ENCODE results near the gene CEL.
A peak's percentile ranks its signal among the peaks of the same experiment; 100 is the strongest.
"Not testable (repeated sequence)": the region's sequence is repeated elsewhere in the genome, so short reads cannot be mapped to it uniquely, and the experiment has no call there.

The CEL gene
- 0.56 reads per million for total RNA-seq

DNA sequence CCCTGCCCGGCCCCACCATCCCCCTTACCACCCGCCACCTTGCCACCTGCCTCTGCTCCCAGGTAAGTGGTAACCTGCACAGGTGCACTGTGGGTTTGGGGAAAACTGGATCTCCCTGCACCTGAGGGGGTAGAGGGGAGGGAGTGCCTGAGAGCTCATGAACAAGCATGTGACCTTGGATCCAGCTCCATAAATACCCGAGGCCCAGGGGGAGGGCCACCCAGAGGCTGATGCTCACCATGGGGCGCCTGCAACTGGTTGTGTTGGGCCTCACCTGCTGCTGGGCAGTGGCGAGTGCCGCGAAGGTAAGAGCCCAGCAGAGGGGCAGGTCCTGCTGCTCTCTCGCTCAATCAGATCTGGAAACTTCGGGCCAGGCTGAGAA is at the start of gene CEL:
CEL (plus strand) TSS at position 218 of the 382 bp plus-strand sequence; CDS start at position 240, 22 bp downstream.
- DNase-seq = not testable (repeated sequence)

DNA sequence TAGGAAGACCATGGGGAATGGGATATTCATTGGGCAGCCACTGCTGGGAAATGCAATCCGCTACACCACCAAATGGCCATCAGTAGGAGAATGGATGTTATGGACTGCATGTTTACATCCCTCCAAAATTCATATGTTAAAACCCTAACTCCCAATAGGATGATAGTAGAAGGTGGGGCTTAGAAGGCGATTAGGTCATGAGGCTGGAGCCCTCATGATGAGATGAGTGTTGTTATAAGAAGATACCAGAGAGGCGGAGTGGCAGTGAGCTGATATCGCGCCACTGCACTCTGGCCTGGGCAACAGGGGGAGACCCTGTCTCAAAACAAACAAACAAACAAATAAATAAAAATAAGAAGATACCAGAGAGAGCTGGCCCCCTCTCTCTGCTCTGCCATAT is 47.1 kb upstream of the CEL start:
- DNase-seq = no peak

DNA sequence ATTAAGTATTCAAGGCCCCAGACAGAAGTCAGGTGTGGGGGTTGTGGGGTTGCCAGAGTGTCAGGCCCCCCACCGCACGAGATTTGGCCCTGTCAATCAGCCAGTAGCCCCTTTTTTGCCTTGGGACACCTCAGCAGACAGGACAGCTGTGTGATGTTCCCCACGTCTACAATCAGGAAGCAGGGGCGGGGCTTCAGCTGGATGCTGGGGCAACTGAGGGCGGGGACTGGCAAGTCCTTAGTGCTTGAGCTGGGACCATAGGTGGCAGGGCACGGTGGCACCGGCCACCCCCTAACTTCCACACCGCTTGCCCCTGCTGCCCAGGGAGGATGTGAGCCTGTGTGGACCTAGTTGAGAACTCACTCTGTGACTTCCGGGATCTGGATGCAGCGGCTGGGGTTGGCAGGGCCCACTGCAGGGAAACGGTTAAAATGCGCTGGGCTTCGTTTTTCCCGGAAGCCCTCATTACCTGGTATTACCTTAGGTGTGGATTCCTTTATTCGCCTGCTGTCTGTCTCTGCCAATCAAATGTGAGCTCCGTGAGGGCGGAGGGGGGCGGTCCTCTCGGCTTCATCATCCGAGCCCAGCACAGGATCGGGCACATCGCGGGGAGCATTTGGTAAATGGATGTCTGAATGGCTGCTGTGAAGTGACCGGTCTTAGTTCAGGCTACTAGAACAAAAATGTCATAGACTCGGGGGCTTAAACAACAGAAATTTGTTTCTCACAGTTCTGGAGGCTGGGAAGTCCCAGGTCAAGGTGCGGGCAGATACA is 38.5 kb upstream of the CEL start:
- DNase-seq = no peak

- DNase-seq = no peak
Measured at GRCh38 chr9:133026426-133026825, 35.4 kb upstream of the CEL start.

DNA sequence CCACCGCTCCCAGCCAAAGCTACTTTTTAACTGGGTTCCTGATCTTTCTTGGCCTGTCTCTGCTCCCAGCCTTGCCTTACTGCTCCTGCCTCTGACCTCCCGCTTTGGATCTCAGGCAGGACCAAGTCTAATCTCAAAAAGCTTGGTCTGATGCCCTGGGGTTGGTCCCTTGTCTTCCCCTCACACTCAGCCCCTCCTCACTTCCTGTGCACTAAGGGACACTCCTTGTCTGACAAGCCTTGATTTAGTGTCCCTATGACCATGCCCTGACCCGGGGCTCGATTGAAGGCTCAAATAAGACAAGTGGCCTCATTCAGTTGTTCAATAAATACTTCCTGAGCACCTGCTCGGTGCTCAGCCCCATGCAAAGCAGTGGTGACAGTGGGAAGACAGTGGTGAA is 34.6 kb upstream of the CEL start:
- DNase-seq = no peak

DNA sequence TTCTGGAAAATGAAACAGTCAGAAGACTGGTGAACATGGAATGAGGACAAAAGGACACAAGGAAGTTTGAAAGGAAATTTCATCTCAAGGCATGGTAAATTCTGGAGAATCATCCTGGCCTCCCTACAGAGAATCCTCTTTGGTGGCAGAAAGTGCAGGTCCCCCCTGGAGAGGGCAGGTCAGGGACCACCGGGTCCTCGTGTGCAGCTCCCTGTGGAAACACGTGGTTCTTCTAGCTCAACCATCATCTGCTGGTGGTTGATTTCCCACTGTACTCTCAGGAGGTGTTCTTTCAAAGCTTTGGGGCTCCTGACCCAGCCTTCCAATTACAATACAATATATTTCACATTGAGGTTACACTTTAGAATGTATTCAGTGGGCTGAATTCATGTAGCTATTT is 33.6 kb upstream of the CEL start:
- no peak for DNase-seq

GRCh38 chr9:133029994-133030316 is 31.8 kb upstream of the CEL start:
- DNase-seq = no peak

DNA sequence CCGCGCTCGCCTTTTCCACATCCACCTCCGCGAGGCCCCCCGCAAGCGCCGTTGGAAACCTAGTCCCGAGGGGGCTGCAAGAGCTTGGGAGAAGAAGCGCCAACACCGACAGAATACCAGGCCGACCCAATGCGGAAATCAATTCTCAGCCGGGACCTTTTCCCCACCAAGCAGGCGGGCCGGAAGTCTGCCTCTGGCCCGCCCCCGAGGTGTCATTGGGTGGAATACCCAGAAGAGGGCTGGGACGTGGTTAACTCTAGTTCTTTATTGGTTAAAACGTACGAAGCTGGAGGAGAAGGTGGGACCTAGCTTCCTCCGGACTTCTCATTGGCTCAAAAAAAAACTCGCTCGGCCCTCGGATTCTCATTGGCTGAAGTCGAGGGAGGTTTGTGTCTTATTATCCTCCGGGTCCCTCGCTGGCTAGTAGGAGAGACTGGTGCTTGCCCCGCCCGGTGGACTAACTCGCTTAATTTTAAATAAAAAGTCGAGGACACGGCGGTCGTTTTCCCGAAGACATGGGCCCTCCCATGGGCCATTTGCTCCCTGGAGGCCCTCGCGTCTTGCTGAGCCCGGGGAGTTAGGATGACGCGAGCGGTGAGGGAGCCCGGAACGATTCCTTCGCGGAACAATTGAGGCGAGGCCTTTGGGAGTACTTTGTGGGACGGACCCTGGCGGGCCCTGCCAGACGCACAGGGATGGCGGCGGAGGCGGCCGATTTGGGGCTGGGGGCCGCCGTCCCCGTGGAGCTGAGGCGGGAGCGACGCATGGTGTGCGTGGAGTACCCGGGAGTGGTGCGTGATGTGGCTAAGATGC is 31.3 kb upstream of the CEL start, which contains the start of gene GTF3C5:
GTF3C5 (plus strand) TSS at position 681 of the 813 bp plus-strand sequence; CDS start at position 696, 15 bp downstream.
- peak; percentile 88 for DNase-seq

GRCh38 chr9:133031130-133031422 is 30.7 kb upstream of the CEL start:
- DNase-seq = no peak

- no peak for DNase-seq
Measured at GRCh38 chr9:133031496-133031911, 30.3 kb upstream of the CEL start.

- DNase-seq = no peak
Measured at GRCh38 chr9:133032171-133032570, 29.6 kb upstream of the CEL start.

GRCh38 chr9:133035669-133036068 is 26.1 kb upstream of the CEL start:
- no peak for DNase-seq

DNA sequence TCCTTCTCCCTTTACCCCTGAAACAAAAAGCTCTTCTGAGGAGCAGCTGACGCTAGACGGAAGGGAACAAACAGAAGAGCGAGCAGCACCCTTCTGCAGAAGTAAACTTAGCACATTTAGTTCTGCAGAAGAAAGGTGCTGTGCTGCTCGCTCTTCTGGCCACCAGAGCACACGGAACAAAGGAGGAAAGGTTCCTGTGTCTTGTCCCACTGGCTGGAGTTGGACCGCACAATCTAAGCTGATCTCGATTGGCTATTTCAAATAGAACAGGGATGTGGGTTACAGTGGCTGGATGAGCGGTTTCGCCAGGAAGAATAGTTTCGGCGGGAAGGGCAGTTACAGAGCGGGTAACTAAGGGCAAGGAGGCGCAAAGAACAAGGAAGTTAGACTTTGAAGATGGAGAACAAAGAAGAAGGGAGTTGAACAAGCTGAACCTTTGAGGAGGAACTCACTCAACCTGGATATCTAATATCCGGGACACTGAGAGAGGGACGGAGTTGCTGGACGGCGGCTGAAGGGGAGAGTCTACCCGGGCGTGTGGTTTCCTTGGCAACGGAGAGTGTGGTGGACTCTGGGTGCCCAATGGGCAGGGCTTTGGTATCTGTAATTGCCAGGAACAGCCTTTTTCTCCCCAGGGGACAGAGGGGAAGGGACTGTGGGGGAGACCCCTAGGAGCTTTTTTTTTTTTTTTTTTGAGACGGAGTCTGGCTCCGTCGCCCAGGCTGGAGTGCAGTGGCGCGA is 23.8 kb upstream of the CEL start:
- DNase-seq = no peak

DNA sequence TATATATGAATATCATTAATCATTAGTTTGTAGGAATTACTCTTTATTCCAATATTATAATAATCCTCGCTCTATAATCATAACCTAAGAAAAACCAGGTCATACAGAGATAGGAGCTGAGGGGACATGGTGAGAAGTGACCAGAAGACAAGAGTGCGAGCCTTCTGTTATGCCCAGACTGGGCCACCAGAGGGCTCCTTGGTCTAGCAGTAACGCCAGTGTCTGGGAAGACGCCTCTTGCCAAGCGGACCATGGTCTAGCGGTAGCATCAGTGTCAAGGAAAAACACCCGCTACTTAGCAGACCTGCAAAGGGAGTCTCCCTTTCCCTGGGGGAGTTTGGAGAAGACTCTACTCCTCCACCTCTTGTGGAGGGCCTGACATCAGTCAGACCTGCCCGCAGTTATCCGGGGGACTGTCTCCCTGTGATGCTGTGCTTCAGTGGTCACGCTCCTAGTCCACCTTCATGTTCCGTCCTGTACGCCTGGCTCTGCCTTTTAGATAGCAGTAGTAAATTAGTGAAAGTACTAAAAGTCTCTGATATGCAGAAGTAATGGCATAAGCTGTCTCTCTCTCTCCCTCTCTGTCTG is 20.8 kb upstream of the CEL start:
- DNase-seq = not testable (repeated sequence)

- no peak for DNase-seq
Measured at GRCh38 chr9:133041958-133042357, 19.8 kb upstream of the CEL start.

DNA sequence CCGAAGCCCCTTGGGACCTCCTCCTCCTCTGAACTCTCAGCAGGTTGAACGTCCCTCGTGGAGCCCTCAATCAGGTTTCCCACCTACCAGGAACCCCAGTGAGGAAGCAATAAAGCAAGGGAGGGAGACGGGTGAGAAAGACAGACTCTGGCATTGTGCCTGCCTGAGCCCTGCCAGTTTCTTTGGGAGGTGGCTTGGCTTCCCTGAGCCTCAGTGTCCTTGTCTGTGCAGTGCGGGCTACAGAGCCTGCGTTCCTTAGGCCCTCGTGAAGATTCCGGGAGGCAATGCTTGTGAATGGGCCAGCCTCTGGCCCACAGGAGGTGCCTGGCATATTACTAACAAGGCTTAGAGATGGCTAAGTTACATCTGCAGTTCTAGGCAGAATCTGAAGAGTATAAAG is 19.1 kb upstream of the CEL start:
- no peak for DNase-seq

- DNase-seq = no peak
Measured at GRCh38 chr9:133043449-133044035, 18.2 kb upstream of the CEL start.

- DNase-seq = no peak
Measured at GRCh38 chr9:133044125-133044524, 17.7 kb upstream of the CEL start.

GRCh38 chr9:133044661-133045060 is 17.1 kb upstream of the CEL start:
- DNase-seq = no peak

DNA sequence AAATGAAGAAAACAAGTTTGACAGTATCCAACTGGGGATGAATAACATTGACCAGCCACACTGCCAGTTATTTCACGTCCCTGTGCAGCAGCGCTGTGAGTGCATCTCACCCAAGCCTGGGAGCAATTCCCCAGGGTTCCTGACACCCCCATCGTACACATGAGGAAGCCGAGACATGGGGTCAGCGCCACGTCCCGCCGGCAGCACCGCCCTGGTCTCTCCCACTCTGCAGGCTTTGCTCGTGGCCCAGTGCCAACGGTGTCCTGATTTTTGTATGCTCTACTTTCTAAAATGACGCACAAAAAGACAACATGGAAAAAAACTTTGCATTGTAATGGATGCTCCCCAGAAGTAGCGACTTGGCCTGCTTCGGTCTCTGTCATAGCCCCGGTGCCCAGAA is 16.6 kb upstream of the CEL start:
- DNase-seq = no peak

- DNase-seq = no peak
Measured at GRCh38 chr9:133046196-133046899, 15.4 kb upstream of the CEL start.

DNA sequence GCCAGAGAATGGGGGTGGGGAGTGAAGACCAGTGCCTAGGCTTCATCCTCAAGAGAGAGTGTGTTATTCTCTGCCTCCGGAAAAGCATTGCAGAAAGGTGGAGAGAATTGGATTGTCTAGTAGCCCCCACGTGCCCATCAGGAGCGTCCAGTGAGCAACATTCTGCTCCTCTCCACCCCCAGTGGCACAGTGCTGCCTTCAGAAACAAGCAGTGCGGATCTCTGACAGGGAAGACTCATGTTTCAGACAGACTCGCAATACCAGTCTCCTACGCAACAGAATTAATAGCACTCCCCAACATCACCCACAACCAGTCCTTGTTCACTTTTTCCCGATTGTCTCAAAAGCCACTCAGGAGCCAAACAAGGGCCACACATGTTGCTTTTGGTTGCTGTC is 14.9 kb upstream of the CEL start:
- no peak for DNase-seq

All from effector CD4-positive, alpha-beta T cell (primary cell).